Endothelial cell of umbilical vein (primary cell): ENCODE data around the gene MCU. TPM values are rescaled to one million over a fixed set of nuclear protein-coding genes. Genes with fewer than 3 reads are reported as not detected.

Experiments
- BruUV-seq: library from RNA; stranded (reverse); fragments of 400-500 nt; replicated peaks from 2 replicates; lab custom pipeline; 2021; lab: Mats Ljungman, UMichigan
- CTCF ChIA-PET: fragments of 300-600, 350-600 bp; sonication (Branson Sonifier 250); formaldehyde crosslinking; loops from one replicate; lab custom pipeline; 2021; ENCODE audit warnings: antibody characterized with exemption, inconsistent platforms; lab: Charles Lee
- POLR2A ChIA-PET: fragments of 300-600, 350-600 bp; sonication (Branson Sonifier 250); formaldehyde crosslinking; loops from one replicate; lab custom pipeline; 2021; ENCODE audit warnings: antibody characterized with exemption, inconsistent platforms; lab: Charles Lee
- DNase-seq: peaks from one replicate; pipeline ENCODE4 v3.0.0-alpha.2; 2011; ENCODE audit warnings: low read depth, low spot score
- FAIRE-seq: peaks from 2 replicates; lab custom pipeline; 2011; peaks lifted over from hg19 to GRCh38; lab: Jason Lieb, UNC
- H2AFZ ChIP-seq: 2 replicates; pipeline ENCODE4 v1.6.0; 2012; ENCODE audit warnings: low read depth, low read length, control low read depth, inconsistent platforms
- H3K27ac ChIP-seq: 2 replicates; pipeline ENCODE4 v1.5.1; 2011; ENCODE audit warnings: low read depth, mild to moderate bottlenecking, control low read depth, low read length, moderate library complexity; ENCODE audit not compliant: insufficient read depth
- H3K27me3 ChIP-seq, 2 experiments: 2 replicates each; pipeline versions ENCODE4 v1.6.0 to v1.6.1; 2011; ENCODE audit warnings: low read length in 2 of 2, mixed read lengths in 1 of 2; ENCODE audit not compliant: control insufficient read depth in 2 of 2, insufficient read depth in 2 of 2
- H3K36me3 ChIP-seq, 2 experiments: 2 replicates in 1 of 2; 3 replicates in 1 of 2; pipeline ENCODE4 v1.5.1; 2011; ENCODE audit warnings: low read length in 2 of 2, mild to moderate bottlenecking in 1 of 2, moderate library complexity in 1 of 2; ENCODE audit not compliant: control insufficient read depth in 2 of 2, insufficient read depth in 2 of 2; ENCODE audit errors: extremely low read depth in 1 of 2
- H3K4me1 ChIP-seq: 3 replicates; pipeline ENCODE4 v1.5.1; 2011; ENCODE audit warnings: mild to moderate bottlenecking, low read length; ENCODE audit not compliant: control insufficient read depth, insufficient read depth; ENCODE audit errors: extremely low read depth
- H3K4me2 ChIP-seq: 2 replicates; pipeline ENCODE4 v1.6.1; 2011; ENCODE audit warnings: low read length, control low read depth, mixed read lengths; ENCODE audit not compliant: insufficient read depth
- H3K4me3 ChIP-seq, 3 experiments: fragments of 200-600 bp in 1 of 3; sonication (generic), shearing (Covaris generic) in 1 of 3; replicated peaks in 1 of 3; 2 replicates each; pipeline ENCODE4 v1.5.1; 2011 to 2016; ENCODE audit warnings: control low read depth in 3 of 3, low read length in 3 of 3, mild to moderate bottlenecking in 2 of 3, inconsistent platforms in 1 of 3, low read depth in 1 of 3, moderate library complexity in 1 of 3; ENCODE audit not compliant: insufficient read depth in 1 of 3
- H3K79me2 ChIP-seq: 2 replicates; pipeline ENCODE4 v1.6.0; 2012; ENCODE audit warnings: low read length, inconsistent platforms; ENCODE audit not compliant: control insufficient read depth, insufficient read depth
- H3K9ac ChIP-seq: replicated peaks from 2 replicates; pipeline ENCODE3; 2011; ENCODE audit warnings: low read length, control low read depth; ENCODE audit not compliant: insufficient read depth; ENCODE audit errors: extremely low read depth
- H3K9me1 ChIP-seq: replicated peaks from 3 replicates; pipeline ENCODE4 v1.6.0; 2011; ENCODE audit warnings: mild to moderate bottlenecking, low read length; ENCODE audit not compliant: control insufficient read depth, insufficient read depth; ENCODE audit errors: extremely low read depth
- H3K9me3 ChIP-seq: replicated peaks from 2 replicates; pipeline ENCODE4 v1.5.1; 2012; ENCODE audit warnings: low read length, inconsistent platforms; ENCODE audit not compliant: control insufficient read depth, insufficient read depth
- H4K20me1 ChIP-seq: replicated peaks from 2 replicates; pipeline ENCODE3; 2011; ENCODE audit warnings: mild to moderate bottlenecking, low read length; ENCODE audit not compliant: control insufficient read depth, insufficient read depth; ENCODE audit errors: extremely low read depth
- EZH2 ChIP-seq: IDR thresholded peaks from 2 replicates; pipeline ENCODE4 v1.6.1; 2012; ENCODE audit warnings: borderline replicate concordance, low read depth, mild to moderate bottlenecking, moderate library complexity, low read length, inconsistent platforms; ENCODE audit not compliant: severe bottlenecking
- FOS ChIP-seq: IDR thresholded peaks from 2 replicates; pipeline ENCODE4 v1.6.1; 2011; ENCODE audit warnings: mild to moderate bottlenecking, low read length, moderate library complexity, borderline replicate concordance; ENCODE audit not compliant: insufficient read depth
- GATA2 ChIP-seq: IDR thresholded peaks from 2 replicates; pipeline ENCODE4 v1.7.0; 2011; ENCODE audit warnings: low read depth, mild to moderate bottlenecking, moderate library complexity, mixed read lengths, low read length; ENCODE audit not compliant: insufficient read length, insufficient read depth
- JUN ChIP-seq: IDR thresholded peaks from 2 replicates; pipeline ENCODE4 v1.6.1; 2011; ENCODE audit warnings: borderline replicate concordance, low read depth; ENCODE audit not compliant: insufficient read length, insufficient read depth
- POLR2A ChIP-seq: IDR thresholded peaks from 2 replicates; pipeline ENCODE4 v1.6.1; 2012; ENCODE audit warnings: low read depth, mild to moderate bottlenecking, control low read depth, low read length
- POLR2AphosphoS5 ChIP-seq: IDR thresholded peaks from 2 replicates; pipeline ENCODE4 v1.6.1; 2012; ENCODE audit warnings: low read depth, mild to moderate bottlenecking, control low read depth, low read length, moderate library complexity; ENCODE audit not compliant: insufficient read depth
- dilution Hi-C: fragments of 300-500 bp; cut with MboI; formaldehyde crosslinking; loops from one replicate; pipeline ENCODE4 v1.15.0; 2019; ENCODE audit warnings: low sequenced_read_pairs; ENCODE audit not compliant: extremely low pct_ligation_motif_present
- intact Hi-C: fragments of 100-400 bp; cut with micrococcal nuclease; formaldehyde crosslinking; loops from one replicate; pipeline ENCODE4 v1.10.0; 2022
- polyA plus RNA-seq, 4 experiments: library from polyadenylated mRNA; depleted of rRNA in 3 of 4; stranded (reverse) in 3 of 4; unstranded in 1 of 4; fragments of >200 nt; gene quantifications; 2 replicates each; pipeline versions ENCODE4 v1.2.1 to v1.2.3, GENCODE V29; 2011 to 2012; ENCODE audit warnings: missing spikeins in 1 of 4
- total RNA-seq: library from RNA; stranded (reverse); gene quantifications from 2 replicates; pipeline ENCODE4 v1.2.3, GENCODE V29; 2021
- TF ChIP-seq, protein P1 (sequence below), 2 donors: IDR thresholded peaks; 1 replicate in 1 of 2; 2 replicates in 1 of 2; pipeline ENCODE4 v1.5.1; 2011; ENCODE audit warnings: low read length in 2 of 2, mild to moderate bottlenecking in 2 of 2, moderate library complexity in 2 of 2, control low read depth in 1 of 2, inconsistent platforms in 1 of 2, low read depth in 1 of 2; ENCODE audit not compliant: insufficient read depth in 1 of 2; ENCODE audit errors: extremely low read depth in 1 of 2

Gene MCU
- total and polyA plus RNA-seq, 2 donors (not counting 3 experiments of a cell fraction or from before 2014, with no cell fraction given) = 25.2 to 37.2 TPM

DNA sequence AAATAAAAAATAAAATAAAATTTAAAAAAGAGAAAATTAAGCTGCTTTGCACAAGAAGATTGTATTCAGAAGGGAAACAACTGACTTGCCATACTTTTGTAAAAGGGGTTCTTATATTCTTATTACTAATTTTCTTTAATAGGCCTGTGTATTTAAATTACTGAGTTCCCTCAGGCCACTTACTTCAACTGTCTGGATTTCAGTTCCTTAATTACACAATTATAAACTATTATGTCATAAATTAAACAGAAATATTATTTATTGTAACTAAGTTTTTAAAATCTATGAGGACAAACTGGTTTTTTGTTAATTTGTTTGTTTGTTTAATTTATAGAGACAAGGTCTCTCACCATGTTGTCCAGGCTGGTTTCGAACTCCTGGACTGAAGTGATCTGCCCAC is 43.6 kb upstream of the MCU start:
- no peak overlapping the region for H3K4me3 ChIP-seq
- no peak overlapping the region for H3K9ac ChIP-seq
- no peaks in the 10 kb centered on the region for H3K36me3 ChIP-seq
- peaks cover 0 to 3% of the 10 kb centered on the region in 2 experiments for H3K27me3 ChIP-seq
- no peaks in the 10 kb centered on the region for H4K20me1 ChIP-seq
- ChIA-PET CTCF (no interaction called here), POLR2A (no interaction called here)
- no peaks in the 10 kb centered on the region for H3K9me3 ChIP-seq
- no peak overlapping the region for H3K27ac ChIP-seq
- H2AFZ ChIP-seq = no peak overlapping the region
- no peaks in the 10 kb centered on the region for H3K79me2 ChIP-seq
- H3K9me1 ChIP-seq = no peaks in the 10 kb centered on the region
- dilution Hi-C loops = no loop called here
- no peaks in the 10 kb centered on the region for H3K4me1 ChIP-seq
- FAIRE-seq = no peak
- intact Hi-C loops = no loop called here
- no peak overlapping the region for H3K4me2 ChIP-seq
- BruUV-seq = no TSS peak
- no peak for DNase-seq
- TF ChIP-seq POLR2AphosphoS5 = no peak
- no peak for TF ChIP-seq FOS
- TF ChIP-seq GATA2 = no peak
- TF ChIP-seq JUN = no peak
- TF ChIP-seq EZH2 = no peak
- no peak for TF ChIP-seq POLR2A
- TF ChIP-seq, protein P1, sequence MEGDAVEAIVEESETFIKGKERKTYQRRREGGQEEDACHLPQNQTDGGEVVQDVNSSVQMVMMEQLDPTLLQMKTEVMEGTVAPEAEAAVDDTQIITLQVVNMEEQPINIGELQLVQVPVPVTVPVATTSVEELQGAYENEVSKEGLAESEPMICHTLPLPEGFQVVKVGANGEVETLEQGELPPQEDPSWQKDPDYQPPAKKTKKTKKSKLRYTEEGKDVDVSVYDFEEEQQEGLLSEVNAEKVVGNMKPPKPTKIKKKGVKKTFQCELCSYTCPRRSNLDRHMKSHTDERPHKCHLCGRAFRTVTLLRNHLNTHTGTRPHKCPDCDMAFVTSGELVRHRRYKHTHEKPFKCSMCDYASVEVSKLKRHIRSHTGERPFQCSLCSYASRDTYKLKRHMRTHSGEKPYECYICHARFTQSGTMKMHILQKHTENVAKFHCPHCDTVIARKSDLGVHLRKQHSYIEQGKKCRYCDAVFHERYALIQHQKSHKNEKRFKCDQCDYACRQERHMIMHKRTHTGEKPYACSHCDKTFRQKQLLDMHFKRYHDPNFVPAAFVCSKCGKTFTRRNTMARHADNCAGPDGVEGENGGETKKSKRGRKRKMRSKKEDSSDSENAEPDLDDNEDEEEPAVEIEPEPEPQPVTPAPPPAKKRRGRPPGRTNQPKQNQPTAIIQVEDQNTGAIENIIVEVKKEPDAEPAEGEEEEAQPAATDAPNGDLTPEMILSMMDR (IDR thresholded peaks at IDR 0.05; ENCODE audit: extremely low read depth in 1 of 2, insufficient read depth in 1 of 2, low read depth in 1 of 2, low read length in 2 of 2) = no peak
